Panc1 (cell line): ENCODE results near the gene LAIR2.

ENCODE experiments used
- SIN3A ChIP-seq: IDR thresholded peaks from 2 replicates; pipeline ENCODE4 v1.6.1; 2012; ENCODE audit warnings: low read depth, mild to moderate bottlenecking, low read length, moderate library complexity, borderline replicate concordance; ENCODE audit not compliant: insufficient read depth
- TCF7L2 ChIP-seq: IDR thresholded peaks from 2 replicates; pipeline ENCODE4 v1.6.1; 2011; ENCODE audit warnings: mild to moderate bottlenecking, low read depth, low read length, inconsistent platforms
- TF ChIP-seq, protein P1 (sequence below): fragments of 450-650 bp; IDR thresholded peaks from 2 replicates; pipeline ENCODE4 v1.5.1; 2017; ENCODE audit warnings: mild to moderate bottlenecking

DNA sequence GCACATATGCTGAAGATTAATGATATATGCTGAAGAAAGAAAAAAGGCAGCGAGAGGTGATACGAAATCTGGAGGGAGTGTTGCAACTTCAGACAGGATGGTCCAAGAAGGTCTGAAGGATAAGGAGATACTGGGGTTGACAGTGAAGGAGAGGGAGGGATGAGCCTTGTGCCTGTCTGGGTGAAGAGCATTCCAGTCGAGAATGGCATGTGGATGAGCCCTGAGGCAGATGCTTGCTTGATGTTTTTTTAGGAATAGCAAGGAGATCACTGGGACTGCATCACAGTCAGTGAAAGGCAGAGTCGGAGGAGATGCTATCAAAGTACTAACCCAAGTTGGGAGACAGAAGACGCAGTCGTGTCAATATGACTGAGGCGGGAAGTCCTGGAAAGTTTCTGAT lies 13.3 kb upstream of the LAIR2 start:
- TF ChIP-seq, protein P1, sequence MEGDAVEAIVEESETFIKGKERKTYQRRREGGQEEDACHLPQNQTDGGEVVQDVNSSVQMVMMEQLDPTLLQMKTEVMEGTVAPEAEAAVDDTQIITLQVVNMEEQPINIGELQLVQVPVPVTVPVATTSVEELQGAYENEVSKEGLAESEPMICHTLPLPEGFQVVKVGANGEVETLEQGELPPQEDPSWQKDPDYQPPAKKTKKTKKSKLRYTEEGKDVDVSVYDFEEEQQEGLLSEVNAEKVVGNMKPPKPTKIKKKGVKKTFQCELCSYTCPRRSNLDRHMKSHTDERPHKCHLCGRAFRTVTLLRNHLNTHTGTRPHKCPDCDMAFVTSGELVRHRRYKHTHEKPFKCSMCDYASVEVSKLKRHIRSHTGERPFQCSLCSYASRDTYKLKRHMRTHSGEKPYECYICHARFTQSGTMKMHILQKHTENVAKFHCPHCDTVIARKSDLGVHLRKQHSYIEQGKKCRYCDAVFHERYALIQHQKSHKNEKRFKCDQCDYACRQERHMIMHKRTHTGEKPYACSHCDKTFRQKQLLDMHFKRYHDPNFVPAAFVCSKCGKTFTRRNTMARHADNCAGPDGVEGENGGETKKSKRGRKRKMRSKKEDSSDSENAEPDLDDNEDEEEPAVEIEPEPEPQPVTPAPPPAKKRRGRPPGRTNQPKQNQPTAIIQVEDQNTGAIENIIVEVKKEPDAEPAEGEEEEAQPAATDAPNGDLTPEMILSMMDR = no peak
- TF ChIP-seq TCF7L2 (no peak), SIN3A (no peak)
